HG02938 (cell line): ENCODE data around the gene DNAH3.
"Not testable (repeated sequence)": the region's sequence is repeated elsewhere in the genome, so short reads cannot be mapped to it uniquely, and the experiment has no call there.

ENCODE experiments used
- ATAC-seq: cut with Tn5 transposase; IDR thresholded peaks from one replicate; pipeline ENCODE4 v1.9.1; 2021; ENCODE audit warnings: mild to moderate bottlenecking, moderate library complexity; ENCODE audit not compliant: unreplicated experiment

The DNAH3 gene

DNA sequence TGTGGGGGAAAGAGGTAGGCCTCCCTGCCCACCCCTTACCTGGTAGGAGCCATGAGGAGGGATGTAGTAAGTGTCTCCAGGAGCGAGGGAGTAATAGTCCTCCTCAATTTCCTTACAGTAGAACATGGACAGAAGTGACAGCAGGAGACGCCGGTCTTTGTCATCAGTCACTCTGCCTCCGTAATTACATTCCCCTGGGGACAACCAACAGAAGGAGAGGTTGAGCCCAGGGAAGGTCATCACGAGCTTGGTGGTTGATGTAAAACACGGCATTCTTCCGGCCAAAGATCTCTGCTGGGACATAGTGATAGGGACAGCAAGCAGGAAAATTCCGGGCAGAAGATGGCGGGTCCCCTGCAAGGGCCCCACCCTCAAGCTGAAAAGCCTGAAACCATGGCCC is 202.2 kb downstream of the DNAH3 start:
- no peak for ATAC-seq

DNA sequence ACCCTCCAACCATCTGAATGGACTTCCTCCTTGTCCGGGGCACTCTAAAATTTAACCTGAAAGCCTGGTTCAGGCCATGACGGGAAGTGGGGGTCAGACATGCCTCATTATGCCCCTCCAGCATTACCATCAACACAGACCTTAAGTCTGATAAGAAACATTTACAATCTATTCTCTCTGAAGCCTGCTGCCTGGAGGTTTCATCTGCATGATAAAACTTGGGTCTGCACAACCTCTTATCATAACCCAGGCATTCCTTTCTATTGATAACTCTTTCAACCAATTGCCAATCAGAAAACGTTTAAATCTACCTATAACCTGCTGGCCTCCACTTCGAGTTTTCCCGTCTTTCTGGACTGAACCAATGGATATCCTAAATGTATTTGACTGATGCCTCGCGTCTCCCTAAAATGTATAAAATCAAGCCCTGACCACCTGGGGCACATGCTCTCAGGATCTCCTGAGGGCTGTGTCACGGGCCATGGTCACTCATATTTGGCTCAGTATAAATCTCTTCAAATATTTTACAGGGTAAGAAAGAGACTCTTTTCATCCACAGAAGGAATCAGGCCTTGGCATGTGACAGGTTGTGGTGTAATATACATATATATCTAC is 204.5 kb downstream of the DNAH3 start:
- no peak for ATAC-seq

DNA sequence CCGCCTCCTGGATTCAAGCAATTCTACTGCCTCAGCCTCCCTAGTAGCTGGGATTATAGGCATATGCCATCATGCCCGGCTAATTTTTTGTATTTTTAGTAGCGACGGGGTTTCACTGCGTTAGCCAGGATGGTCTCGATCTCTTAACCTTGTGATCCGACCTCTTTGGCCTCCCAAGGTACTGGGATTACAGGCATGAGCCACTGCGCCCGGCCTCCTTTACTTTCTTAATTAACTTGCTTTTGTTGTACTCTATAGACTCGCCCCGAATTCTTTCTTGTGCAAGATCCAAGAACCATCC is 205.1 kb downstream of the DNAH3 start:
- ATAC-seq = not testable (repeated sequence)

DNA sequence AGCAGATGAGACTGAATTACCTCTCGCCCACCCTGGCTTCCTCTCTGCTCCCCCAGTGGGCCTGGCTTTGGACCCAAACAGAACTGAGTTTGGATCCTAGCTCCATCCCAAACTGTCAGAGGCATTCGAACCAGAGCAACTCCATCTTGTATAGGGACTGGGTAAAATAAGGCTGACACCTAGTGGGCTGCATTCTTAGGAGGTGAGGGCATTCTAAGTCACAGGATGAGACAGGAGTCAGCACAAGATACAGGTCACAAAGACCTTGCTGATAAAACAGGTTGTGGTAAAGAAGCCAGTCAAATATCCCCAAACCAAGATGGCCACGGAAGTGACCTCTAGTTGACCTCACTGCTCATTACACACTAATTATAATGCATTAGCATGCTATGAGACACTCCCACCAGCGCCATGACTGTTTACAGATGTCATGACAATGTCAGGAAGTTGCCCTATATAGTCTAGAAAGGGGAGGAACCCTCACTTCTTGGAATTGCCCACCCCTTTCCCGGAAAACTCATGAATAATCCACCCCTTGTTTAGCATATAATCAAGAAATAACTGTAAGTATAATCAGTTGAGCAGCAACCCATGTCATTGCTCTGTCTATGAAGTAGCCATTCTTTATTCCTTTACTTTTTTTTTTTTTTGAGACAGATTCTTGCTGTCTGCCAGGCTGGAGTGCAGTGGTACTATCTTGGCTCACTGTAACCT is 205.6 kb downstream of the DNAH3 start:
- ATAC-seq = no peak

- ATAC-seq = no peak
Observed at GRCh38 chr16:20942256-20942655, 208.4 kb downstream of the DNAH3 start.

DNA sequence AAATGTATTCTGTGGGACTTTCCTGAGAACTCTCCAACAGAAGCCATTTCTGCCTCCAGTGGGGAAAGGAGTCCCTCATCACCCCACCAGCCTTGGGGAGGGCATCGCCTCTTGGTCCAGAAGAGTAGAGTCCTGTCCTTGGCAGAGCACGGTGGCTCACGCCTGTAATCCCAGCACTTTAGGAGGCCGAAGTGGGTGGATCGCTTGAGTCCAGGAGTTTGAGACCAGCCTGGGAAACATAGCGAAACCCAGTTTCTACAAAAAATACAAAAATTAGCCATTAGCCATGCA is 209.1 kb downstream of the DNAH3 start:
- ATAC-seq = no peak

GRCh38 chr16:20940871-20941635 is 209.6 kb downstream of the DNAH3 start:
- ATAC-seq = no peak

DNA sequence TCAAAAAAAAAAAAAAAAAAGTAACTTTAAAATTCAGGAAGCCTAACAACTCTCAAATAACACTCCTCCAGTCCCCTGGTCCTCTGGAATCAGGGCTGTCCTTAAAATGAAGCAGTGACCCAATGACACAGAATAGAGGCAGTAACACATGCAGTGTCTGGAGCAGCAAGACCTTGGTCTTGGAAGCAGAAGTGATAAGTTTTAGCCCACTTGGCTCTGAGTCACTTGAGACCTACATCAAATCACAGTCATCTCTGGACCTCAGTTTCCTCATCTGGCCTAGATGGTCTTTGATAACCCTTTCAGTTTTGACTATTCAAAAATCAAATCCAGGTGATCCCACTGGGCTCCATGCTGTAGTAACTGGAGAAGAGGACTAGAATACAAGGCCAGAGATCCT is 211.0 kb downstream of the DNAH3 start:
- no peak for ATAC-seq

- ATAC-seq = no peak
Observed at GRCh38 chr16:20938426-20938825, 212.2 kb downstream of the DNAH3 start.

DNA sequence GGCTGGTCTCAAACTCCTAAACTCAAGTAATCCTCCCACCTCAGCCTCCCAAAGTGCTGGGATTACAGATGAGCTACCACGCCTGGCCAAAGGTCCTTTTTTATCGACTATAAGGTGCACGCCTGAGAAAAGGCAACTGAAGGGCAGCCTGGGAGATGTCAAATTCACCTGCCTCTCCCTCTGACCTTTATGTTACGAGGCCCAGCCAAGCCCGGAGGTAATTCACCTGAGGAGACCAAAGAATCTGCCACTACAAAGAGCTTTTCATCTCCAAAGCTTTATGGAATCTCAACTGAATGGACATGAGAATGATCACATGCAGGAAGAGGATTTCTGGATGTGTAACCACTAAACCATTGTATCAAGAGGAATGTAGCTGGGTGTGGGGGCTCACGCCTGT is 212.9 kb downstream of the DNAH3 start:
- no peak for ATAC-seq

DNA sequence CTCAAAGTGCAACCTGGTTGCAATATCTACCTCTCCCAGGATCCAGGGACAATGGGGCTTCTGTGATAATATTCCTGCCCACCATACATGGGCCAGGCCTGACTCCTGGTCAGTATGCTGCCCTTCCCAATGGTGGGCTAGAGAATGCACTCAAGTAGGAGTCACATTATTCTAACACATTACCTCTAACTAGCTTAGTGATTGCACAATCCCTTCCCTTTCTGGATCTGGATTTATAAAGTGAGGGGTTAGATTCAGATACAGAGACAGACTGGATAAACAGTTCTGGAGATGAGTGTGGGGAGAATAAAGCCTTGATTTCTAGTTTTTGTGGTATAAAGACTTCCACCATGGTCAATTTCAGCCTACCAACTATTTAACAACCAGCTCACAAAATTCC is 217.1 kb downstream of the DNAH3 start:
- no peak for ATAC-seq

DNA sequence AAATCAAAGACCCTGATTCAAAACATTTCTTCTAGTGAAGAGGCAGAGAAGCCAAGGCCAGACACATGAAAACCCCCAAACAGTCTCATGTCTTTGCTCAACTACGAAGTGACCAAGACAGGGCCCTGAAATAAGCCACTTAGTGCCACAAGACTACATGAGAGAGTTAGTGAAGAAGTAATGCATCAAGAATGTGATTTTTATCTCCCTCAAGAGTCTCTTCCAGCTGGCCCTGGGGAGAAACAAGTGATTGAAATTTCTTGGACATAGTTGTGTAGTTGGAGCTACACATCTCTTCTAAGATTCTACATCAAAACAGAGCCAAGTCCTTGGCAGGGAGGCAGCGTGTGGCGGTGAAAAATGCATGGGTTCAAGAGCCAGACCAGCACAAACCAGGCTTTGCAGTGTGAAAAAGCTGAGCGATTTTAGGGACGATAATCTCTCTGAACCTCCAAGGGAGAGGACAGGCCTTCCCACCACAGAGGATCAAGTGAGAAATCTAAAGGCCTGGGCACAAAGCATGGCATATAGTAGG is 219.5 kb downstream of the DNAH3 start:
- no peak for ATAC-seq

GRCh38 chr16:20930365-20930690 is 220.3 kb downstream of the DNAH3 start:
- no peak for ATAC-seq

DNA sequence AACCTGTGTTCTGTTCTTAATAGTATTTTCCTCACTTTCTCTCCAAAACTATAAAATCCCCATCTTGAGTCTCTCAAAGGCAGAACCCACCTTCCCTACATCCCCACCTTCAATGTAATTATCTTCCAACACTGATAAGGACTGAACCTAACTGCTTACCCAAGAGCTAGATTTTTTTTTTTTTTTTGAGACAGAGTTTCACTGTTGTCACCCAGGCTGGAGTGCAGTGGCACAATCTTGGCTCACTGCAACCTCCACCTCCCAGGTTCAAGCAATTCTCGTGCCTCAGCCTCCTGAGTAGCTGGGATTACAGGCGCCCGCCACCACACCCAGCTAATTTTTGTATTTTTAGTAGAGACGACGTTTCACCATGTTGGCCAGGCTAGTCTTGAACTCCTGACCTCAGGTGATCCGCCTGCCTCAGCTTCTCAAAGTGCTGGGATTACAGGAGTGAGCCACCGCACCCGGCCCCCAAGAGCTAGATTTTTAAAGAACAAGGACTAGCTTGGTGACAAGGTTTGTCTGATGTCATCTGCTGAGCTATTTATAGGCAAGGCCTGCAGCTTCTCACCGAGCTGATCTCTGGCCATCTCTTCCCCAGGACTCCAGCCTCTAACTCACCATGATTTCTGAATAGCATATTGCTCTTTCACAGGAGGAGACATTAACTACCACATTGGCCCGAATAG is 220.8 kb downstream of the DNAH3 start:
- ATAC-seq = not testable (repeated sequence)

- no peak for ATAC-seq
Observed at GRCh38 chr16:20928774-20929411, 221.8 kb downstream of the DNAH3 start.

DNA sequence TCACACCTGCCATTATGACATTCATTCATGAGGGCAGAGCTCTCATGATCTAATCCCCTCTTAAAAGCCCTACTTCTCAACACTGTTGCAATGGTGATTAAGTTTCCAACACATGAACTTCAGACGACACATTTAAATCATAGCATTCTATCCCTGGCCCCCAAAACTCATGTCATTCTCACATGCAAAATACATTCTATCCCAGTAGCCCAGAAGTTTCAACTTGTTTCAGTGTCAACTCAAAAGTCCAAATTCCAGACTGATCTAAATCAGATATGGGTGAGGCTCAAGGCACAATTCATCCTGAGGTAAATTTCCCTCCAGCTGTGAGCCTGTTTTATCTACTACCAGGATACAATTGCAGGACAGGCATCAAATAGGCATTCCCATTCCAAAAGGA is 224.9 kb downstream of the DNAH3 start:
- no peak for ATAC-seq

GRCh38 chr16:20923876-20924275 is 226.8 kb downstream of the DNAH3 start:
- ATAC-seq = no peak

DNA sequence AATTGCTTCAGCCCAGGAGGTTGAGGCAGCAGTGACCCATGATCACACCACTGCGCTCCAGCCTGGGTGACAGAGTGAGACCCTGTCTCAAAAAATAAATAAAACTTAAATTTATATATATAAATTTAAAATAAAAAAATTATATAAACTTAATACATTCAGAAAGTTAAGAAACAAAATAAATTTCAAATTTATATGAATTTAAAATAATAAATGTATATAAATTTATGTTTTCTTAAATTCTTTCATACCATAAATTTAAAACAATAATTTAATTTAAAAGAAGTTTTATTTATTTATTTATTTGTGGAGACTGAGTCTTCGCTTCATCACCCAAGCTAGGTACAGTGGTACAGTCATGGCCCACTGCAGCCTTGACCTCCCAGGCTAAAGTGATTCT is 229.8 kb downstream of the DNAH3 start:
- ATAC-seq = no peak

GRCh38 chr16:20920091-20920490 is 230.6 kb downstream of the DNAH3 start:
- no peak for ATAC-seq

DNA sequence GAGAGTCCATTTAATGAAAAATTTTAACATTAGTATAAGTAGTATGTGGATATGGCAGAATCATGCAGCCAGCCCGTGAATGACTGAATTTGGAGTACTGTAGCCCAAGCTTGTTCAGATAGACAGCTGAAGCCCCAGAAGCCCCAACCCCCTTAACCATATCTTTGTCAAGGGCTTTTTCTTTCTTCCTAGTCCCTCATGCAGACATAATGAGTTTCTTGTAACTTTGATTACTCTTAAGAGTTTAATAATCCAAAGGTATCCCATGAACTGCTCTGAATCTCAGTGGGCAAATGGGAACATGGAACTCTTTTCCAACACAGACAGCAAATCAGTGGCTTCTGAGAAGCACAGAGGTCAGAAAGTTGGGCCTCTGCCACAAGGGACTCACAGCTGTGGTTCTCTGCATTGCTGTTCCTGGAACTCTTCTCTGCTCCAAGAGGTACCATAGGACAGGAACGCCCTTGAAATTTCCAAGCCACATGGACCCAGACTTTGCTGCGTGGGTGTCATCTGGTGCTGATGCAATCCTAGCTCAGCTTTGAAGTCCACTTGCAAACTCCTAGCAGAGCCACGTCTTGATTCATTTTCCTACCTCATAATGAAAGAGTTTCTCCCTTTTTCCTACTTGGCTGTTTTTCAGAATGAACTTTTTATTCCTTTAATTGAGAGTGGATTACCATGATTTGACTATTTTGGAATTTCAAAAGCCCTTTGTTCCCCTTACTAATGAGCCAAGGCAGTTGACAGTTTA is 232.0 kb downstream of the DNAH3 start:
- no peak for ATAC-seq

DNA sequence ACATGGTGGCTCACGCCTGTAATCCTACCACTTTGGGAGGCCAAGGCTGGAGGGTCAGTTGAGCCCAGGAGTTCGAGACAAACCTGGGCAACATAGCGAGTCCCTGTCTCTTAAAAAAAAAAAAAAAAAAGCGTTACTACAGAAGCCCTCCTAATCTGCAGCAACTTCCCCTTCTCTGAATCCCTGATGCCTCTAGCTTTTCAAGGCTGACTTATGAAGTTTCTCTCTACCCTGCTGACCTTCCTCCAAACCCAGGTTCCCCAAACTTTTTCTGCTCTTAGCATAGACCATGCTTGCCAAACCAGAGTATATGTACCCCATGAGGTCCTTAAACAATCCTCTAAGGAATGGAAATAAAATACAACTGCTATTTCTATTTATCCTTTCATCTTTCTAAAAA is 233.7 kb downstream of the DNAH3 start:
- no peak for ATAC-seq
